Stimulated activated CD4-positive, alpha-beta T cell treated with anti-CD3 and anti-CD28 coated beads, Interleukin-1b, Interleukin-23, amount 100 ng/mL, for 24 hours (primary cell): Measurements from ENCODE around the gene C5orf15.
"Not testable (repeated sequence)": the region's sequence is repeated elsewhere in the genome, so short reads cannot be mapped to it uniquely, and the experiment has no call there.

ENCODE experiments used
- DNase-seq, 4 experiments: peaks; one replicate each; pipeline ENCODE4 v3.0.0-alpha.2; 2020; ENCODE audit warnings: low read depth in 4 of 4, low spot score in 1 of 4

Gene C5orf15

GRCh38 chr5:133994297-133994989 lies 26.0 kb upstream of the C5orf15 start:
- no peak for DNase-seq

- no peak for DNase-seq
Observed at GRCh38 chr5:133993185-133993936, 24.9 kb upstream of the C5orf15 start.

- no peak for DNase-seq
Observed at GRCh38 chr5:133992429-133993155, 24.2 kb upstream of the C5orf15 start.

GRCh38 chr5:133991171-133991910 lies 22.9 kb upstream of the C5orf15 start:
- DNase-seq: no peak

GRCh38 chr5:133990396-133990795 lies 22.0 kb upstream of the C5orf15 start:
- DNase-seq: no peak

GRCh38 chr5:133985540-133986180 lies 17.2 kb upstream of the C5orf15 start:
- no peak for DNase-seq

GRCh38 chr5:133983674-133984073 lies 15.2 kb upstream of the C5orf15 start:
- DNase-seq: no peak

GRCh38 chr5:133981714-133982113 lies 13.3 kb upstream of the C5orf15 start:
- no peak for DNase-seq

GRCh38 chr5:133980652-133981051 lies 12.2 kb upstream of the C5orf15 start:
- no peak for DNase-seq

- no peak for DNase-seq
Observed at GRCh38 chr5:133978943-133979342, 10.5 kb upstream of the C5orf15 start.

GRCh38 chr5:133977858-133978257 lies 9.4 kb upstream of the C5orf15 start:
- DNase-seq: no peak

GRCh38 chr5:133977161-133977787 lies 8.8 kb upstream of the C5orf15 start:
- DNase-seq: no peak

- DNase-seq: not testable (repeated sequence)
Observed at GRCh38 chr5:133975546-133975945, 7.1 kb upstream of the C5orf15 start.

GRCh38 chr5:133974142-133974541 lies 5.7 kb upstream of the C5orf15 start:
- DNase-seq: no peak

- DNase-seq: no peak
Observed at GRCh38 chr5:133970325-133970909, 2.0 kb upstream of the C5orf15 start.

GRCh38 chr5:133969654-133970324 lies 1.4 kb upstream of the C5orf15 start:
- no peak for DNase-seq

- no peak for DNase-seq
Observed at GRCh38 chr5:133967698-133968203, 674 bp downstream of the C5orf15 start.

GRCh38 chr5:133967124-133967523 lies 1.3 kb downstream of the C5orf15 start:
- no peak for DNase-seq

- no peak for DNase-seq
Observed at GRCh38 chr5:133966090-133966489, 2.3 kb downstream of the C5orf15 start.
